HG02763 (cell line): ENCODE measurements around the gene CD300LB.
"Not testable (repeated sequence)": the region's sequence is repeated elsewhere in the genome, so short reads cannot be mapped to it uniquely, and the experiment has no call there.

Experiments
- ATAC-seq: cut with Tn5 transposase; IDR thresholded peaks from one replicate; pipeline ENCODE4 v1.9.1; 2021; ENCODE audit warnings: mild to moderate bottlenecking, moderate library complexity; ENCODE audit not compliant: unreplicated experiment

CD300LB gene

GRCh38 chr17:74499992-74500391 is 31.3 kb downstream of the CD300LB start:
- no peak for ATAC-seq

- no peak for ATAC-seq
Measured at GRCh38 chr17:74497471-74497870, 33.8 kb downstream of the CD300LB start.

- ATAC-seq: no peak
Measured at GRCh38 chr17:74493331-74493833, 37.9 kb downstream of the CD300LB start.

GRCh38 chr17:74491626-74492025 is 39.6 kb downstream of the CD300LB start:
- ATAC-seq: no peak

- no peak for ATAC-seq
Measured at GRCh38 chr17:74490716-74491115, 40.6 kb downstream of the CD300LB start.

GRCh38 chr17:74488276-74488675 is 43.0 kb downstream of the CD300LB start:
- not testable (repeated sequence) for ATAC-seq

GRCh38 chr17:74485841-74486240 is 45.4 kb downstream of the CD300LB start:
- ATAC-seq: no peak

GRCh38 chr17:74485022-74485743 is 46.1 kb downstream of the CD300LB start:
- no peak for ATAC-seq

- no peak for ATAC-seq
Measured at GRCh38 chr17:74484066-74484465, 47.2 kb downstream of the CD300LB start.

GRCh38 chr17:74481621-74482020 is 49.7 kb downstream of the CD300LB start:
- no peak for ATAC-seq

- ATAC-seq: no peak
Measured at GRCh38 chr17:74480290-74480689, 51.0 kb downstream of the CD300LB start.

- ATAC-seq: no peak
Measured at GRCh38 chr17:74478420-74479100, 52.7 kb downstream of the CD300LB start.

- no peak for ATAC-seq
Measured at GRCh38 chr17:74477411-74477810, 53.9 kb downstream of the CD300LB start.

GRCh38 chr17:74475189-74475588 is 56.1 kb downstream of the CD300LB start:
- no peak for ATAC-seq

GRCh38 chr17:74474043-74474792 is 57.1 kb downstream of the CD300LB start:
- ATAC-seq: no peak

- ATAC-seq: no peak
Measured at GRCh38 chr17:74473294-74473693, 58.0 kb downstream of the CD300LB start.

GRCh38 chr17:74472890-74473289 is 58.4 kb downstream of the CD300LB start:
- ATAC-seq: no peak

- no peak for ATAC-seq
Measured at GRCh38 chr17:74471341-74471740, 59.9 kb downstream of the CD300LB start.
